Smooth muscle cell of the brain vasculature (primary cell): ENCODE measurements around the gene GSTM1.

Experiments used
- DNase-seq: peaks from one replicate; pipeline ENCODE4 v3.0.0-alpha.2; 2012; ENCODE audit warnings: low read depth, low spot score

The GSTM1 gene

GRCh38 chr1:109726728-109727373, 39.2 kb downstream of the GSTM1 start:
- no peak for DNase-seq

GRCh38 chr1:109728870-109729269, 41.3 kb downstream of the GSTM1 start:
- no peak for DNase-seq

GRCh38 chr1:109730666-109731065, 43.0 kb downstream of the GSTM1 start:
- no peak for DNase-seq

- DNase-seq = no peak
Measured at GRCh38 chr1:109732390-109732881, 44.8 kb downstream of the GSTM1 start.

- DNase-seq = no peak
Measured at GRCh38 chr1:109733236-109733870, 45.7 kb downstream of the GSTM1 start.

- no peak for DNase-seq
Measured at GRCh38 chr1:109739738-109740614, 52.4 kb downstream of the GSTM1 start.

- no peak for DNase-seq
Measured at GRCh38 chr1:109740615-109741373, 53.2 kb downstream of the GSTM1 start, which contains the start of gene GSTM3. TSS of gene GSTM3 (minus strand) at chr1:109741038. CDS start at chr1:109740287, 751 bp downstream.
